K562 (cell line): Measurements from ENCODE around the gene MSRB2. TPM values are rescaled to one million over a fixed set of nuclear protein-coding genes. Genes with fewer than 3 reads are reported as not detected.

Experiments used
- ATAC-seq: fragments of 200-7000 bp; cut with Tn5 transposase; 3 replicates; pipeline ENCODE4 v1.9.1; 2020; ENCODE audit warnings: moderate library complexity
- BruUV-seq: library from RNA; stranded (reverse); fragments of 400-500 nt; replicated peaks from 2 replicates; lab custom pipeline; 2021; lab: Mats Ljungman, UMichigan
- CTCF ChIA-PET: fragments of 300-600 bp; formaldehyde crosslinking; extraction: SDS; loops from one replicate; lab custom pipeline; 2021; ENCODE audit warnings: low intra/inter-chr PET ratio; lab: Yijun Ruan, JAX
- POLR2A ChIA-PET: fragments of 300-600, 350-650 bp; sonication (Branson Sonifier 250); formaldehyde crosslinking; extraction: SDS; loops from one replicate; lab custom pipeline; 2021; ENCODE audit warnings: antibody characterized with exemption, inconsistent platforms; lab: Yijun Ruan, JAX
- DNase-seq, 4 experiments: peaks; one replicate each; pipeline versions ENCODE4 v3.0.0 to v3.0.0-alpha.2; 2011 to 2018; ENCODE audit warnings: low spot score in 3 of 4, mixed read lengths in 3 of 4; ENCODE audit errors: extremely low read depth in 1 of 4
- FAIRE-seq: peaks from 2 replicates; lab custom pipeline; 2011; peaks lifted over from hg19 to GRCh38; lab: Jason Lieb, UNC
- H2AFZ ChIP-seq: 2 replicates; pipeline ENCODE4 v1.6.0; 2011; ENCODE audit warnings: low read depth, low read length, control low read depth, inconsistent platforms
- H3K27ac ChIP-seq: fragments of 200-600 bp; 3 replicates; pipeline ENCODE4 v1.8.0; 2011; ENCODE audit warnings: low read depth, mild to moderate bottlenecking, control low read depth, inconsistent platforms, low read length, moderate library complexity, mixed read lengths; ENCODE audit errors: extremely low read depth
- H3K27me3 ChIP-seq, 2 experiments: fragments of 300-600 bp in 1 of 2; 2 replicates in 1 of 2; 3 replicates in 1 of 2; pipeline versions ENCODE4 v1.6.0 to v1.8.0; 2011; ENCODE audit warnings: inconsistent platforms in 2 of 2, low read length in 2 of 2, mild to moderate bottlenecking in 1 of 2, mixed read lengths in 1 of 2, moderate library complexity in 1 of 2; ENCODE audit not compliant: control insufficient read depth in 2 of 2, insufficient read depth in 2 of 2
- H3K36me3 ChIP-seq: fragments of 300-600 bp; 3 replicates; pipeline ENCODE4 v1.8.0; 2011; ENCODE audit warnings: mild to moderate bottlenecking, low read length, inconsistent platforms; ENCODE audit not compliant: control insufficient read depth, insufficient read depth
- H3K4me1 ChIP-seq, 2 experiments: fragments of 200-600 bp in 1 of 2; replicated peaks in 1 of 2; 2 replicates in 1 of 2; 3 replicates in 1 of 2; pipeline versions ENCODE4 v1.5.1 to v1.8.0; 2011; ENCODE audit warnings: inconsistent platforms in 2 of 2, low read length in 2 of 2, mild to moderate bottlenecking in 1 of 2, mixed read lengths in 1 of 2, moderate library complexity in 1 of 2; ENCODE audit not compliant: control insufficient read depth in 2 of 2, insufficient read depth in 2 of 2
- H3K4me2 ChIP-seq: 2 replicates; pipeline ENCODE4 v1.6.1; 2011; ENCODE audit warnings: low read length, control low read depth, inconsistent platforms, mixed read lengths; ENCODE audit not compliant: insufficient read depth
- H3K4me3 ChIP-seq: fragments of 200-600 bp; sonication (generic), shearing (Covaris generic); 2 replicates; pipeline ENCODE4 v1.5.1; 2016; ENCODE audit warnings: control low read depth, inconsistent platforms
- H3K79me2 ChIP-seq: fragments of 200-600 bp; 3 replicates; pipeline ENCODE4 v1.8.0; 2011; ENCODE audit warnings: low read length, inconsistent platforms; ENCODE audit not compliant: control insufficient read depth, insufficient read depth
- H3K9ac ChIP-seq, 2 experiments: 2 replicates each; pipeline versions ENCODE4 v1.6.0 to v1.6.1; 2011; ENCODE audit warnings: low read depth in 2 of 2, low read length in 2 of 2, control low read depth in 1 of 2, inconsistent platforms in 1 of 2, mild to moderate bottlenecking in 1 of 2, mixed read lengths in 1 of 2; ENCODE audit not compliant: insufficient read depth in 1 of 2
- H3K9me1 ChIP-seq: one replicate; pipeline ENCODE4 v1.6.0; 2011; ENCODE audit warnings: inconsistent platforms, mild to moderate bottlenecking, low read length, moderate library complexity; ENCODE audit not compliant: control insufficient read depth, insufficient read depth
- H3K9me3 ChIP-seq: replicated peaks from 2 replicates; pipeline ENCODE4 v1.5.1; 2011; ENCODE audit warnings: low read depth, low read length, inconsistent platforms; ENCODE audit not compliant: control insufficient read depth, insufficient read depth
- H4K20me1 ChIP-seq: replicated peaks from 2 replicates; pipeline ENCODE4 v1.6.1; 2011; ENCODE audit warnings: low read length, inconsistent platforms, mixed read lengths; ENCODE audit not compliant: control insufficient read depth, insufficient read depth
- ATF1 ChIP-seq, 2 experiments: fragments of 450-650 bp in 1 of 2; IDR thresholded peaks; 2 replicates each; pipeline ENCODE4 v1.6.1; 2016; ENCODE audit warnings: missing compliant biosample characterization in 1 of 2, missing genetic modification characterization in 1 of 2
- NCOR1 ChIP-seq: fragments of 450-650 bp; IDR thresholded peaks from 2 replicates; pipeline ENCODE4 v1.6.1; 2016; ENCODE audit warnings: mild to moderate bottlenecking, moderate library complexity
- SIX5 ChIP-seq, 2 experiments: IDR thresholded peaks; 2 replicates each; pipeline ENCODE4 v1.6.1; 2011; ENCODE audit warnings: low read length in 2 of 2, borderline replicate concordance in 1 of 2, low read depth in 1 of 2, mild to moderate bottlenecking in 1 of 2, moderate library complexity in 1 of 2; ENCODE audit not compliant: insufficient read depth in 1 of 2
- SMARCA4 ChIP-seq: fragments of 450-650 bp; IDR thresholded peaks from 2 replicates; pipeline ENCODE4 v1.6.1; 2016
- ZNF165 ChIP-seq: fragments of 250-450 bp; sonication (Bioruptor Pico); IDR thresholded peaks from 2 replicates; pipeline ENCODE4 v1.4.0; 2020; ENCODE audit warnings: borderline replicate concordance
- ZNF354B ChIP-seq: fragments of 250-450 bp; sonication (Bioruptor Pico); IDR thresholded peaks from 2 replicates; pipeline ENCODE4 v1.4.0; 2020
- ZNF77 ChIP-seq: fragments of 250-450 bp; sonication (Bioruptor Pico); IDR thresholded peaks from 2 replicates; pipeline ENCODE4 v1.5.0; 2020
- whole genome bisulfite sequencing: fragments of 100-300 bp; shearing (Covaris generic); methylation state at CpG from one replicate; pipeline ENCODE4 v1.1.6; 2016; ENCODE audit warnings: low coverage, mixed read lengths; ENCODE audit not compliant: insufficient coverage; ENCODE audit errors: missing lambda C conversion rate; 5-methylcytosine and 5-hydroxymethylcytosine counted together
- in situ Hi-C: fragments of 300-500 bp; cut with MboI; formaldehyde crosslinking; loops from 4 replicates; pipeline ENCODE4 v1.15.0; 2018; ENCODE audit warnings: inconsistent platforms, mixed read lengths
- intact Hi-C: fragments of 100-400 bp; cut with micrococcal nuclease; formaldehyde crosslinking; loops from 2 replicates; pipeline ENCODE4 v1.14.2; 2022
- polyA plus RNA-seq, 8 experiments: library from polyadenylated mRNA; depleted of rRNA in 4 of 8; stranded (reverse) in 5 of 8; unstranded in 3 of 8; fragments of >200 nt; fragmentation: Nextera tagmentation in 2 of 8; fragmentation: Illumina TruSeq in 1 of 8; extraction: Ambion mirVana in 2 of 8; extraction: Trizol in 1 of 8; gene quantifications; 2 replicates each; pipeline versions ENCODE4 v1.2.1 to v1.2.3, GENCODE V29; 2011 to 2014; ENCODE audit warnings: inconsistent platforms in 1 of 8, missing spikeins in 1 of 8
- total RNA-seq, 7 experiments: library from RNA; depleted of rRNA in 6 of 7; stranded (reverse); fragments of >200 nt in 6 of 7; fragmentation: Illumina TruSeq in 2 of 7; extraction: Trizol in 2 of 7; gene quantifications; 2 replicates each; pipeline versions ENCODE4 v1.2.1 to v1.2.3, GENCODE V29; 2011 to 2021; ENCODE audit warnings: low replicate concordance in 1 of 7
- TF ChIP-seq, protein P1 (sequence below): fragments of 450-650 bp; IDR thresholded peaks from 2 replicates; pipeline ENCODE4 v1.6.1; 2016; ENCODE audit warnings: low read depth, mild to moderate bottlenecking, moderate library complexity
- TF ChIP-seq, protein P2 (sequence below): conservative IDR thresholded peaks from 2 replicates; pipeline ENCODE4 v1.6.1; 2011; ENCODE audit warnings: low read depth, mild to moderate bottlenecking, low read length; ENCODE audit not compliant: control insufficient read depth
- TF ChIP-seq, protein P3 (sequence below), 2 experiments: fragments of 250-450 bp in 1 of 2; fragments of 450-650 bp in 1 of 2; sonication (Bioruptor Pico) in 1 of 2; IDR thresholded peaks; 2 replicates each; pipeline versions ENCODE4 v1.6.1 to v1.8.0; 2016 to 2021; ENCODE audit warnings: mild to moderate bottlenecking in 2 of 2, moderate library complexity in 2 of 2, missing compliant biosample characterization in 1 of 2, missing genetic modification characterization in 1 of 2

Gene MSRB2
- total and polyA plus RNA-seq, 9 of the 15 experiments (the other 6 are each of a cell fraction or from before 2014, with no cell fraction given) = 1.5 to 22.3 (median 5.9) TPM

DNA sequence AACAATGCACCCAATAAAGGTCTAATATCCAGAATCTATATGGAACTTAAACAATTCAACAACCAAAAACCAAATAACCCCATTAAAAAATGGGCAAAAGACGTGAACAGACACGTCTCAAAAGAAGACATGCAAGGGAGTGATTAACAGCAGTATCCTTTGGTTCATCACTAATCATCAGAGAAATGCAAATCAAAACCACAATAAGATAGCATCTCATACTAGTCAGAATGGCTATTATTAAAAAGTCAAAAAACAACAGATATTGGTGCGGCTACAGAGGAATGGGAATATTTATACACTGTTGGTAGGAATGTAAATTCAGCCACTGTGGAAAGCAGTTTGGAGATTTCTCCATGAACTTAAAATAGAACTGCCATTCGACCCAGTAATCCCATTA, 46.6 kb downstream of the MSRB2 start:
- FAIRE-seq (no peak), ATAC-seq (no peak), DNase-seq (no peak)
- WGBS = 0% methylated on average over 4 of the region's 4 CpGs
- Histone ChIP-seq H4K20me1 (no peaks in the 10 kb centered on the region), H3K36me3 (no peaks in the 10 kb centered on the region), H3K4me3 (no peak overlapping the region), H3K27ac (no peak overlapping the region), H3K9ac (no peak overlapping the region), H3K4me1 (peaks cover 0 to 4% of the 10 kb centered on the region in 2 experiments; a peak in 2 of 5 replicates), H3K9me1 (no peaks in the 10 kb centered on the region), H3K9me3 (no peaks in the 10 kb centered on the region), H3K27me3 (peaks cover 2 to 17% of the 10 kb centered on the region in 2 experiments; a peak in 3 of 5 replicates), H2AFZ (no peak overlapping the region), H3K4me2 (no peak overlapping the region), H3K79me2 (no peaks in the 10 kb centered on the region)
- intact Hi-C loops = no loop called here
- in situ Hi-C loops = no loop called here
- ChIA-PET CTCF (no interaction called here), POLR2A (no interaction called here)
- TF ChIP-seq ATF1 (CRISPR knock-in tag; IDR thresholded peaks at IDR 0.05) (no peak), ATF1 (tag; IDR thresholded peaks at IDR 0.05) (no peak), ZNF165 (no peak), ZNF77 (CRISPR knock-in tag) (no peak), SMARCA4 (no peak), ZNF354B (CRISPR knock-in tag) (no peak), SIX5 (IDR thresholded peaks at IDR 0.05; ENCODE audit: borderline replicate concordance in 1 of 2, insufficient read depth in 1 of 2, low read depth in 1 of 2, low read length in 2 of 2) (no peak), NCOR1 (no peak)
- TF ChIP-seq, protein P1, sequence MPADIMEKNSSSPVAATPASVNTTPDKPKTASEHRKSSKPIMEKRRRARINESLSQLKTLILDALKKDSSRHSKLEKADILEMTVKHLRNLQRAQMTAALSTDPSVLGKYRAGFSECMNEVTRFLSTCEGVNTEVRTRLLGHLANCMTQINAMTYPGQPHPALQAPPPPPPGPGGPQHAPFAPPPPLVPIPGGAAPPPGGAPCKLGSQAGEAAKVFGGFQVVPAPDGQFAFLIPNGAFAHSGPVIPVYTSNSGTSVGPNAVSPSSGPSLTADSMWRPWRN = no peak
- TF ChIP-seq, protein P2, sequence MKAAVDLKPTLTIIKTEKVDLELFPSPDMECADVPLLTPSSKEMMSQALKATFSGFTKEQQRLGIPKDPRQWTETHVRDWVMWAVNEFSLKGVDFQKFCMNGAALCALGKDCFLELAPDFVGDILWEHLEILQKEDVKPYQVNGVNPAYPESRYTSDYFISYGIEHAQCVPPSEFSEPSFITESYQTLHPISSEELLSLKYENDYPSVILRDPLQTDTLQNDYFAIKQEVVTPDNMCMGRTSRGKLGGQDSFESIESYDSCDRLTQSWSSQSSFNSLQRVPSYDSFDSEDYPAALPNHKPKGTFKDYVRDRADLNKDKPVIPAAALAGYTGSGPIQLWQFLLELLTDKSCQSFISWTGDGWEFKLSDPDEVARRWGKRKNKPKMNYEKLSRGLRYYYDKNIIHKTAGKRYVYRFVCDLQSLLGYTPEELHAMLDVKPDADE = no peak
- TF ChIP-seq, protein P3, sequence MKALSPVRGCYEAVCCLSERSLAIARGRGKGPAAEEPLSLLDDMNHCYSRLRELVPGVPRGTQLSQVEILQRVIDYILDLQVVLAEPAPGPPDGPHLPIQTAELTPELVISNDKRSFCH (CRISPR knock-in tag; IDR thresholded peaks at IDR 0.05) = no peak
- TF ChIP-seq, protein P3 (tag; IDR thresholded peaks at IDR 0.05) = no peak
- no TSS peak for BruUV-seq
